GM23338 (cell line): ENCODE measurements around the gene CATSPERE. TPM values are rescaled to one million over a fixed set of nuclear protein-coding genes. Genes with fewer than 3 reads are reported as not detected.
"Not testable (repeated sequence)": the region's sequence is repeated elsewhere in the genome, so short reads cannot be mapped to it uniquely, and the experiment has no call there.

Experiments used
- ATAC-seq: fragments of 200-7000 bp; cut with Tn5 transposase; 3 replicates; pipeline ENCODE4 v1.9.1; 2020
- DNase-seq: peaks from one replicate; pipeline ENCODE4 v3.0.0-alpha.2; 2015; ENCODE audit warnings: low spot score
- H2AFZ ChIP-seq: fragments of 200-600 bp; sonication (generic); 2 replicates; pipeline ENCODE4 v1.8.0; 2016; ENCODE audit warnings: antibody characterized with exemption, mild to moderate bottlenecking, moderate library complexity
- H3F3A ChIP-seq: fragments of 200-600 bp; sonication (generic); replicated peaks from 2 replicates; pipeline ENCODE4 v1.8.0; 2017; ENCODE audit warnings: antibody characterized with exemption, mixed run types, low read depth
- H3K27ac ChIP-seq: fragments of 200-600 bp; sonication (generic); 2 replicates; pipeline ENCODE4 v1.6.1; 2016; ENCODE audit warnings: low read depth
- H3K27me3 ChIP-seq: fragments of 200-600 bp; sonication (generic); 2 replicates; pipeline ENCODE4 v1.8.0; 2016; ENCODE audit warnings: mild to moderate bottlenecking, mixed run types, moderate library complexity; ENCODE audit not compliant: insufficient read depth
- H3K36me3 ChIP-seq: fragments of 200-600 bp; sonication (generic); 2 replicates; pipeline ENCODE4 v1.8.0; 2016; ENCODE audit warnings: mild to moderate bottlenecking; ENCODE audit not compliant: insufficient read depth
- H3K4me1 ChIP-seq: fragments of 200-600 bp; sonication (generic); 2 replicates; pipeline ENCODE4 v1.8.0; 2016; ENCODE audit warnings: mild to moderate bottlenecking, moderate library complexity; ENCODE audit not compliant: insufficient read depth
- H3K4me2 ChIP-seq: fragments of 200-600 bp; sonication (generic); 2 replicates; pipeline ENCODE4 v1.7.1; 2017; ENCODE audit warnings: mixed run types
- H3K4me3 ChIP-seq: fragments of 200-600 bp; sonication (generic); 2 replicates; pipeline ENCODE4 v1.6.1; 2016; ENCODE audit warnings: mixed run types
- H3K79me2 ChIP-seq: fragments of 200-600 bp; sonication (generic); replicated peaks from 2 replicates; pipeline ENCODE4 v1.8.0; 2017; ENCODE audit warnings: mild to moderate bottlenecking; ENCODE audit not compliant: insufficient read depth
- H3K9me2 ChIP-seq: fragments of 200-600 bp; sonication (generic); 2 replicates; pipeline ENCODE4 v1.8.0; 2017; ENCODE audit not compliant: insufficient read depth
- H4K20me1 ChIP-seq: fragments of 200-600 bp; sonication (generic); replicated peaks from 2 replicates; pipeline ENCODE4 v1.8.0; 2017; ENCODE audit warnings: mild to moderate bottlenecking; ENCODE audit not compliant: insufficient read depth
- H3K27ac Mint-ChIP-seq: 2 replicates; pipeline ENCODE4 v1.8.0; 2020; ENCODE audit warnings: inconsistent platforms, mild to moderate bottlenecking, moderate library complexity, mixed read lengths
- H3K27me3 Mint-ChIP-seq: 3 replicates; pipeline ENCODE4 v1.8.0; 2022; ENCODE audit warnings: low read depth, mild to moderate bottlenecking, moderate library complexity, mixed read lengths, inconsistent platforms; ENCODE audit not compliant: insufficient read depth, poor library complexity
- H3K36me3 Mint-ChIP-seq: 3 replicates; pipeline ENCODE4 v1.8.0; 2021; ENCODE audit warnings: low read depth, mild to moderate bottlenecking, inconsistent platforms, moderate library complexity, mixed read lengths
- H3K4me1 Mint-ChIP-seq: 3 replicates; pipeline ENCODE4 v1.8.0; 2020; ENCODE audit warnings: mild to moderate bottlenecking, inconsistent platforms, mixed read lengths
- H3K4me3 Mint-ChIP-seq: 3 replicates; pipeline ENCODE4 v1.8.0; 2021; ENCODE audit warnings: moderate library complexity, mild to moderate bottlenecking, inconsistent platforms, mixed read lengths
- H3K9me3 Mint-ChIP-seq: 3 replicates; pipeline ENCODE4 v1.8.0; 2020; ENCODE audit warnings: moderate library complexity, mild to moderate bottlenecking, inconsistent platforms, mixed read lengths
- EZH2phosphoT487 ChIP-seq: fragments of 200-600 bp; sonication (generic); IDR thresholded peaks from one replicate; pipeline ENCODE4 v1.8.1; 2018; ENCODE audit warnings: antibody characterized with exemption; ENCODE audit not compliant: unreplicated experiment
- ZNF114 ChIP-seq: fragments of 250-450 bp; sonication (Bioruptor Pico); IDR thresholded peaks from 2 replicates; pipeline ENCODE4 v1.5.0; 2020; ENCODE audit warnings: mild to moderate bottlenecking, moderate library complexity
- polyA plus RNA-seq: library from polyadenylated mRNA; unstranded; fragments of >200 nt; fragmentation: Nextera tagmentation; extraction: Ambion mirVana; gene quantifications from 2 replicates; pipeline ENCODE4 v1.2.1, GENCODE V29; 2016
- total RNA-seq: library from RNA; depleted of rRNA; stranded (reverse); fragments of >200 nt; shearing (Covaris generic); gene quantifications from 2 replicates; pipeline ENCODE4 v1.2.3, GENCODE V29; 2014
- TF ChIP-seq, protein P1 (sequence below): fragments of 250-450 bp; sonication (Bioruptor Pico); IDR thresholded peaks from 2 replicates; pipeline ENCODE4 v1.5.0; 2020; ENCODE audit warnings: mild to moderate bottlenecking, moderate library complexity

Gene CATSPERE
- total and polyA plus RNA-seq, 2 experiments from 2014 or later: 0.70 TPM; not detected in 1

GRCh38 chr1:244573768-244574167 lies 112.7 kb downstream of the CATSPERE start (continued):
- TF ChIP-seq, protein P1, sequence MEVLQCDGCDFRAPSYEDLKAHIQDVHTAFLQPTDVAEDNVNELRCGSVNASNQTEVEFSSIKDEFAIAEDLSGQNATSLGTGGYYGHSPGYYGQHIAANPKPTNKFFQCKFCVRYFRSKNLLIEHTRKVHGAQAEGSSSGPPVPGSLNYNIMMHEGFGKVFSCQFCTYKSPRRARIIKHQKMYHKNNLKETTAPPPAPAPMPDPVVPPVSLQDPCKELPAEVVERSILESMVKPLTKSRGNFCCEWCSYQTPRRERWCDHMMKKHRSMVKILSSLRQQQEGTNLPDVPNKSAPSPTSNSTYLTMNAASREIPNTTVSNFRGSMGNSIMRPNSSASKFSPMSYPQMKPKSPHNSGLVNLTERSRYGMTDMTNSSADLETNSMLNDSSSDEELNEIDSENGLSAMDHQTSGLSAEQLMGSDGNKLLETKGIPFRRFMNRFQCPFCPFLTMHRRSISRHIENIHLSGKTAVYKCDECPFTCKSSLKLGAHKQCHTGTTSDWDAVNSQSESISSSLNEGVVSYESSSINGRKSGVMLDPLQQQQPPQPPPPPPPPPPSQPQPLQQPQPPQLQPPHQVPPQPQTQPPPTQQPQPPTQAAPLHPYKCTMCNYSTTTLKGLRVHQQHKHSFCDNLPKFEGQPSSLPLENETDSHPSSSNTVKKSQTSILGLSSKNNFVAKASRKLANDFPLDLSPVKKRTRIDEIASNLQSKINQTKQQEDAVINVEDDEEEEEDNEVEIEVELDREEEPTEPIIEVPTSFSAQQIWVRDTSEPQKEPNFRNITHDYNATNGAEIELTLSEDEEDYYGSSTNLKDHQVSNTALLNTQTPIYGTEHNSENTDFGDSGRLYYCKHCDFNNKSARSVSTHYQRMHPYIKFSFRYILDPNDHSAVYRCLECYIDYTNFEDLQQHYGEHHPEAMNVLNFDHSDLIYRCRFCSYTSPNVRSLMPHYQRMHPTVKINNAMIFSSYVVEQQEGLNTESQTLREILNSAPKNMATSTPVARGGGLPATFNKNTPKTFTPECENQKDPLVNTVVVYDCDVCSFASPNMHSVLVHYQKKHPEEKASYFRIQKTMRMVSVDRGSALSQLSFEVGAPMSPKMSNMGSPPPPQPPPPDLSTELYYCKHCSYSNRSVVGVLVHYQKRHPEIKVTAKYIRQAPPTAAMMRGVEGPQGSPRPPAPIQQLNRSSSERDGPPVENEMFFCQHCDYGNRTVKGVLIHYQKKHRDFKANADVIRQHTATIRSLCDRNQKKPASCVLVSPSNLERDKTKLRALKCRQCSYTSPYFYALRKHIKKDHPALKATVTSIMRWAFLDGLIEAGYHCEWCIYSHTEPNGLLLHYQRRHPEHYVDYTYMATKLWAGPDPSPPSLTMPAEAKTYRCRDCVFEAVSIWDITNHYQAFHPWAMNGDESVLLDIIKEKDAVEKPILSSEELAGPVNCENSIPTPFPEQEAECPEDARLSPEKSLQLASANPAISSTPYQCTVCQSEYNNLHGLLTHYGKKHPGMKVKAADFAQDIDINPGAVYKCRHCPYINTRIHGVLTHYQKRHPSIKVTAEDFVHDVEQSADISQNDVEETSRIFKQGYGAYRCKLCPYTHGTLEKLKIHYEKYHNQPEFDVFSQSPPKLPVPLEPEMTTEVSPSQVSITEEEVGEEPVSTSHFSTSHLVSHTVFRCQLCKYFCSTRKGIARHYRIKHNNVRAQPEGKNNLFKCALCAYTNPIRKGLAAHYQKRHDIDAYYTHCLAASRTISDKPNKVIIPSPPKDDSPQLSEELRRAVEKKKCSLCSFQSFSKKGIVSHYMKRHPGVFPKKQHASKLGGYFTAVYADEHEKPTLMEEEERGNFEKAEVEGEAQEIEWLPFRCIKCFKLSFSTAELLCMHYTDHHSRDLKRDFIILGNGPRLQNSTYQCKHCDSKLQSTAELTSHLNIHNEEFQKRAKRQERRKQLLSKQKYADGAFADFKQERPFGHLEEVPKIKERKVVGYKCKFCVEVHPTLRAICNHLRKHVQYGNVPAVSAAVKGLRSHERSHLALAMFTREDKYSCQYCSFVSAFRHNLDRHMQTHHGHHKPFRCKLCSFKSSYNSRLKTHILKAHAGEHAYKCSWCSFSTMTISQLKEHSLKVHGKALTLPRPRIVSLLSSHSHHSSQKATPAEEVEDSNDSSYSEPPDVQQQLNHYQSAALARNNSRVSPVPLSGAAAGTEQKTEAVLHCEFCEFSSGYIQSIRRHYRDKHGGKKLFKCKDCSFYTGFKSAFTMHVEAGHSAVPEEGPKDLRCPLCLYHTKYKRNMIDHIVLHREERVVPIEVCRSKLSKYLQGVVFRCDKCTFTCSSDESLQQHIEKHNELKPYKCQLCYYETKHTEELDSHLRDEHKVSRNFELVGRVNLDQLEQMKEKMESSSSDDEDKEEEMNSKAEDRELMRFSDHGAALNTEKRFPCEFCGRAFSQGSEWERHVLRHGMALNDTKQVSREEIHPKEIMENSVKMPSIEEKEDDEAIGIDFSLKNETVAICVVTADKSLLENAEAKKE (CRISPR knock-in tag): no peak
- no peak for TF ChIP-seq EZH2phosphoT487

DNA sequence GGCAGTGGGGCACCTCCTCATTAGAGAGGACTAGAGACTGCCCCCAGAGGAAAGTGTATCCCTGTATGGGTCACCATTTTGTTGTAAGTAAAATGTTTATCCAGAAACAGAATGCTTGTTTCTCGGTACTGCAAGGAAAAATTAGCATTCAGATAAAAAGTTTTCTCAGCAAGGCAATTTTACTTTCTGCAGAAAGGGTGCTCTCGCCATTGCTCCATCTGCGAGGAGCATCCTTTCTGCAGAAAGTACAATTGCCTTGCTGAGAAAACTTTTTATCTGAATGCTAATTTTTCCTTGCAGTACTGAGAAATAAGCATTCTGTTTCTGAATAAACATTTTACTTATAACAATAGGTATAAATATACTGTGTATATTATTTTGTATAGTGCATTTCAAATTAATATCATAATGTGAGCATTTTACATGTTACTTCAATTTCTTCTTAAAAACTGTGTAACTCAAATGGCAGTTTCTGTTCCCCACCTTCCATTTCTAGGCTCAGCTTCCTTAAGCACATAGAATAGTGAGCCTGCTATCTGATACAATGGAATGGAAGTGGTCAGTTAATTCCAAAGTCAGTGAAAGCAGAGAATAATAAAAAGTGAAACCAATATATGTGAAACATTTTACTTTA lies 115.3 kb downstream of the CATSPERE start:
- Histone ChIP-seq H3K27ac (no peak overlapping the region), H4K20me1 (no peaks in the 10 kb centered on the region), H3K9me2 (no peaks in the 10 kb centered on the region), H3K4me2 (no peak overlapping the region), H3F3A (no peaks in the 10 kb centered on the region), H3K4me1 (no peaks in the 10 kb centered on the region), H3K36me3 (peaks cover 25% of the 10 kb centered on the region), H2AFZ (no peak overlapping the region), H3K79me2 (no peaks in the 10 kb centered on the region), H3K27me3 (no peaks in the 10 kb centered on the region), H3K4me3 (no peak overlapping the region)
- H3K9me3 Mint-ChIP-seq: peaks cover 72% of the 10 kb centered on the region
- H3K4me3 Mint-ChIP-seq: no peak overlapping the region
- H3K27ac Mint-ChIP-seq: no peak overlapping the region
- no peaks in the 10 kb centered on the region for H3K4me1 Mint-ChIP-seq
- ATAC-seq (no peak), DNase-seq (peak; percentile 29)
- H3K27me3 Mint-ChIP-seq: peaks cover 2% of the 10 kb centered on the region
- 0 out of 2 replicates have a peak, but pooled peaks have one; percentile 34 for TF ChIP-seq ZNF114 (CRISPR knock-in tag)
- TF ChIP-seq, protein P1 (CRISPR knock-in tag): no peak
- H3K36me3 Mint-ChIP-seq: peaks cover 37% of the 10 kb centered on the region

DNA sequence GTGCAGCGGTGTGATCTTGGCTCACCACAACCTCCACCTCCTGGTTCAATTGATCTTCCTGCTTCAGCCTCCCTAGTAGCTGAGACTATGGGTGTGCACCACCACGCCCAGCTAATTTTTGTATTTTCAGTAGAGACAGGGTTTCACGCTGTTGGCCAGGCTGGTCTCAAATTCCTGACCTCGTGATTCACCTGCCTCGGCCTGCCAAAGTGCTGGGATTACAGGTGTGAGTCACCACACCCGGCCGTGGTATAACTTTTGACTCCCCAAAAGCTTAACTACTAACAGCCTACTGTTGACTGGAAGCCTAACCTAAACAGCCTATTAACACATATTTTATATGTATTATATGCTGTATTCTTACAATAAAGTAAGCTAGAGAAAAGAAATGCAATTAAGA lies 117.1 kb downstream of the CATSPERE start:
- not testable (repeated sequence) for H3K27ac Mint-ChIP-seq, H3K27ac ChIP-seq, H3K27me3 ChIP-seq, H3K4me3 ChIP-seq, H3F3A ChIP-seq, H3K4me3 Mint-ChIP-seq, ATAC-seq, H3K4me1 Mint-ChIP-seq, H4K20me1 ChIP-seq, H3K27me3 Mint-ChIP-seq, DNase-seq, H2AFZ ChIP-seq, H3K79me2 ChIP-seq, H3K4me1 ChIP-seq, H3K4me2 ChIP-seq, H3K9me2 ChIP-seq
- Mint-ChIP-seq H3K36me3 (peaks cover 33% of the 10 kb centered on the region), H3K9me3 (peaks cover 59% of the 10 kb centered on the region)
- peaks cover 20% of the 10 kb centered on the region for H3K36me3 ChIP-seq
